IPS DF 4.7 (cell line): ENCODE data around the gene JOSD1.

Experiments used
- DNase-seq: peaks from one replicate; pipeline ENCODE4 v3.0.0-alpha.2; 2013; ENCODE audit warnings: low spot score; ENCODE audit errors: extremely low read depth

Gene JOSD1

DNA sequence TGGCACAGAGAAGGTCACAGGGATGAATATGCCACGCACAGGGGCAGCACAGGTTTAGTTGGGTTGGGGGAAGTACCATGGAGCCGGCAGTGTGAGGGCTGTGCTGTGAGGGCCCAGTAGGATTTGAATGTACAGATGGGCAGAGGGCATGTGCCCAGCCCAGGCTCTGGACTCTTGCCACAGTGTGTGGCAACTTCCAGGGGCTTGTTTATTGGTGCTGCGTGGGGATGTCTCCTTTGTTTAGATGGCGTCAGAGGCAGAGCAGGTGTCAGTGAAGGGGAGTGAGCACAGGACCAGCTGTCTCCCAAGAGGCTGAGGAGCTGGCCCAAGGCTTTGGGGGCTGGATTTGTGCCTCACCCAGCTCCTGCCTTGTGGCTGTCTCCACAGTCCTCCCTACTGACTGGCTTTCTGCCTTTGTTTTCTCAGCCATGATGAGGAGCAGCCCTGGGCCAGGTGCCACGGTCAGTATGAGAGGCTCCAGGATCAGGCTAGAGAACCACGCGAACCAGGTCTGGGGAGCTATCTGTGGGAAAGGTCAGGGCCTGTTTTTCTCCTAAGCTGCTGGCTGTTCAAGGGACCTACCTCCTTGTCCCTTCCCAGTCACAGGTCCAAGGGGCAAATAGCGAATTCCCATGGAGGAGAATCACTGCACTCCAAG is 33.1 kb upstream of the JOSD1 start:
- DNase-seq: no peak

DNA sequence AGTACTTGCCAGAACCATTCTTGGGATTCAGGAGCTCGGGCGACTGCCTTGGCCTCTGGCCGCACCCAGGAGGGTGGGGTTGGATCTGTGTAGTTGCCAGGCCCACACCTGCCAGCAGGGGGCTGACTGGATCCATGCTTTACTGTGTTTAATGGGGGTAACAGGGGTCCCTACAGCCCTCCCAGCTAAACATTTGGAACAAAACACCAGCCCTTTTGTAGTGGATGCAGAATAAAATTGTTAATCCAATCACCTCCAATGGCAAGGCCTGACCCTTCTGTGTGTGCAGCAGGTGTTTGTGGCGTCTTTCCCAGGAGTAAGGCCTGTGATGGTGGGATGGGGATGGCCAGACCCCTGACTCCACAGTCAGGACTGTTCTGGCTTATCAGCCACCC is 32.6 kb upstream of the JOSD1 start:
- no peak for DNase-seq

DNA sequence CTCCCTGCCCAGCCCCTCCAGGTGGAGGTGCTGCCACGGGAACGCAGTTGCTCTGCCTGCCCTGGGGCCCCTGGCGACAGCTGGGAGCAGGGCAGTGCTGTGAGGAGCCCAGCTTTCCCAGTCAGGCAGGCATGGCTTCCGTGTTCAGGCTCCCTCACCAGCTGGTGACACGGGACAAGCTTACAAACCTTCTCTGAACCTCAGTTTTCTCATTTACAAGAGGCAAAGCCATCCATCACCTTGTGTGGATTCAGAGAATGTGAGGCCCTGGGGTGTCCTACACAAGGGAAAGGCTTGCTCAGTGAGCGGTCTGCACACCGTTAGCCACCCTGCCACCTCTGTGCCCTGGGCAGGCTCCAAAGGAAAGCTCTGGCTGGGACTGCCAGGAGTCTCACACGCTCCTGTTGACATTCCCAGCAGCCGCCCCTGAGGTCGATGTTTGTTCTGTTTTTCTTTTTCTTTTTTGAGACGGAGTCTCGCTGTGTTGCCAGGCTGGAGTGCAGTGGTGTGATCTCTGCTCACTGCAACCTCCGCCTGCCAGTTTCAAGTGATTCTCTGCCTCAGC is 31.6 kb upstream of the JOSD1 start:
- no peak for DNase-seq

DNA sequence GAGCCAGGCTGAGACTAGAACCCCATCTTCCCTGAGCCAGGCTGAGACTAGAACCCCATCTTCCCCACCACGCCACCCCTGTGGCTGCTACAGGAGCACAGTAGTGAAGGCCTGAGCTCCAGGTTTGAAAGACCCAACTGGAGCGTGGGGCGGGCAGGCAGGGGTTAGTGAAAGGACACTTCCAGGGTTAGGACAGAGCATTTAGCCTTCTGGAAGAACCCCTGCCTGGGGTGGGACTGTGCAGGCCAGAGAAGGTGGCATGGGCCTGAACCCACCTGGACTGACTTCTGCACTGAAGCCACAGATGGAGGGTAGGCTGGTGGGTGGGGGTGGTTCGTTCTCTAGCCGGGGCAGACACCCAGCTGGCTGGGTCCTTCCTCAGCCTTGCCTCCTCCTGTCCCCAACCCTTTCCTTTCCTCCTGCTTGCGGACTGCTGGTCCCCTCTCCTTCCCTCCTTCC is 31.0 kb upstream of the JOSD1 start:
- no peak for DNase-seq

DNA sequence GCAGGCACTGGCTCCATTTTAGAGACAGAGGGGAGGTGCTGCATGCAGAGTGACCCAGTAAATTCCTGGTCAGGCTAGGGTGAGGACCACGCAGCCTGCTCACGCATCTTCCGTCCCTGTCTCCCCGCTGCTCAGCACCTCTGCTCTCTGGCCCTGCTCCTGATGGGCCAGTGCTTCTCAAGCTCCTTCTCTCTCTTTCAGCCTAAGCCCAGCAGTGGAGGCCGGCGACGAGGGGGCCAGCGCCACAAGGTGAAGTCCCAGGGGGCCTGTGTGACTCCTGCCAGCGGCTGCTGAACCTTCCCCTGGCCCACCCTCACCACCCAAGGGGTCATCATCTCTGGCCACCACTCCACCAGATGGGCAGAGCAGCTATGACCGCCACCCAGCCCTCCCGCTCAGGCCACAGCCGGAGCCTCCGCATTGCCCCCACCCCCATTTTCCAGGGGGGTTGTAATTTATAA is 29.7 kb upstream of the JOSD1 start:
- no peak for DNase-seq

DNA sequence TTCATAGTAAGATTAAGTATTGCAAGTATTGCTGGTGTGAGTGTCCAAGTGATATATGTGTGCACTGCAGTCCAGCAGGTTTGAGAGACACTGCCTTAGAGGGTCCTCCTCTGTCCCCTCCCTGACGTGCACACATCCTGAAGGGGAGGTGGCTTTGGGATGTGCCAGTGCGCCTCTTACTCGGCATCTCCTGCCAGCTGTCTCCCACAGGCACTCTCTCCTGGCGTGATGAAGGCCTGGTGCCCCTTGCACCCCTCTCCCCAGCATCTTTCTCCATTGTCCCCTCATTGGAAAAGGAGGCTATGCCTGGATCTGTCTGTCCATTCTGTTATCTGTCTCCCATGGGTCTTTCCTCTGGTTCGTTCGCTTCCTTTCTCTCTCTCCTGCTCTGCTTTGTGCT is 29.2 kb upstream of the JOSD1 start:
- no peak for DNase-seq

DNA sequence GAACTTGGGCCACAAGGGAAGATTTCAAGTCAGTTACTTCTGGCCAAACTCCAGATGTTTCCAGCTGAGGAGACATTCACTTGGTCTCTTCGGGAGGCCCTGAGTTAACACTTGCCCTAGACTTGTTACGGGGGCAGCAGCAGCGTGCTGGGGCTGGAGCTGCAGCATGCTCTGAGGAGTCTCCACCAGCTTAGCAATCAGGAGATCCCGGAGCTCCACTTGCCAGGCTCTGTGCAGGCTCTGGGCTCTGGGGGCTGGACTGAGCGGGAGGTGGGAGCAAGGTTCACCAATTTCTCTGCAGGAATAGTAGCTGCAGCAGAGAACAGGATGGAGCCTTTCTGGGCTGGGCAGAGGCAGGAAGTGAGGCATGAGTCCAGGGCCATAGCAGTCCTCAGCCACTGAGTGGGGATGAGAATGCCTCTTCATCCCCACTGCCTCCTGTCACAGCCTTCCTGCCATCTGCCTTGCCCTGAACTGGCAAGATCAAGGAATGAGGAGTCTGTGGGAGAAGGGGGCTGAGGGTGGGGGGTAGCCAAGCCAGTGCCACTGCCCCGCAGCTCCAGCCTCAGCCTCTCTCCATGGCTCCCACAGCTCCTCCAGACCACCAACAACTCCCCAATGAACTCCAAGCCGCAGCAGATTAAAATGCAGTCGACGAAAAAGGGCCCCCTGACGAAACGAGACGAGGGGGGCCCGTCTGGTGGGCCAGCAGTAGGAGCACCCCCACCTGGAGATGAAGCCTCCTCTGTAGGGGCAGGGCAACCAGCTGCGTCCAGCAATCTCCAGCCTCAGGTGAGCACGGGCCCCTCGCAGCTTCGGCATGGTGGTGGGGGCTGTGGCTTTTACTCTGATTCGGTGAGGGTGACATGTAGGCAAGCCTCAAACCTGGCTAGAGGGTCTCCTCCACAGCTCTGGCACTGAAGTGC is 28.4 kb upstream of the JOSD1 start:
- DNase-seq: no peak

DNA sequence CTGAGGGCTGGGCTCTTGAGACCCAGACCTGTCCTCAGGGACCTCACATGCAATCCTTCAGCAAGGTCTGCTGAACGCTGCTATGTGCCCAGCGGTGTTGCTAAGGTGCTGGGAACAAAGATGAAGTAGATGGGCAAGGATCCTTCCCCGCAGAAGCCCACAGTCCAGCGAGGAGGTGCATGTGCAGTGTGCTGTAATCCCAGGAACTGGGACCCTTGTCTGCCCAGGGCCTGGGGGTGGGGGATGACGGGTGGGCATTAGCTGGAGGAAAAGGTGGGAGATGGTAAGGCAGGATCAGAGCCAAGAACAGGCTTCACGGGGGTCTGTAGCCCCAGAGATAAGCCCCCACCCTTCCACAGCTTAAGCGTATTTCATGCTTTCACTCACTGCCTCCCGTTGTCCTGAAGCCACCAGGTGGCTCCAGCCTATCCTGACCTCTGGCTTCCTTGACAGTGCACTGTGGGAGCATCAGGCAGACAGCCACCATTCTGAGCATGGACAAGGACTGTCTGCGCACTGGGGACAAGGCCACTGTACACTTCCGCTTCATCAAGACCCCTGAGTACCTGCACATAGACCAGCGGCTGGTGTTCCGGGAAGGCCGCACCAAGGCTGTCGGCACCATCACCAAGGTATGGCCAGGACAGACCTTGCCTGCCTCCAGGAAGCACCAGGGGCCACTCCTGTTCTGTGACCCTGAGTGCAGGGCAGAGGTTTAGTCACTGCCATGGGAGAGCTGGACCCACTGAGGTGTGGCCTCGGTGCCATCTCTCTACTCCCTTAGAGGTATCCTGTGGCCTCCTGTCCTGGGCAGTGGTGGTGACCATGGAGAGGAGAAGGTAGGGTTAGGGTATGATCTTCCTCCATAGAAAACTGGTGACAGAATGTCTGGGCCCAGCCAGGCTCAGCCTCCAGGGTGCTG is 27.0 kb upstream of the JOSD1 start:
- DNase-seq: no peak

DNA sequence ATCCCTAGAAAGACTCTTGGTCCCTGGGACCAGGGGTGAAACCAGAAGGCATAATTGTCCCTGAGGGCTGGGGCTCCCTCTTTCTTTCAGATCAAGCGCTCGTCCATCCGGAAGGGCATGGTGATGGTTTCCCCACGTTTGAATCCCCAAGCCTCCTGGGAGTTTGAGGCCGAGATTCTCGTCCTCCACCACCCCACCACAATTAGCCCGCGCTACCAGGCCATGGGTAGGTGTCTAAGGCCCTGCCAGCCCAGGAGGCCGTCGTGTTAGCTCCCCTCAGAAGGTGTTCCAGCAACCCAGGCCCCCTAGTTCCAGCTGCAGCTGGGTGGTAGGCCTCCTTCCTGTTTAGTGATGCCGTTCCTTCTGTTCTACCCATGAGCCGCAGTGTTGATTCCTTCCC is 26.4 kb upstream of the JOSD1 start:
- DNase-seq: no peak

DNA sequence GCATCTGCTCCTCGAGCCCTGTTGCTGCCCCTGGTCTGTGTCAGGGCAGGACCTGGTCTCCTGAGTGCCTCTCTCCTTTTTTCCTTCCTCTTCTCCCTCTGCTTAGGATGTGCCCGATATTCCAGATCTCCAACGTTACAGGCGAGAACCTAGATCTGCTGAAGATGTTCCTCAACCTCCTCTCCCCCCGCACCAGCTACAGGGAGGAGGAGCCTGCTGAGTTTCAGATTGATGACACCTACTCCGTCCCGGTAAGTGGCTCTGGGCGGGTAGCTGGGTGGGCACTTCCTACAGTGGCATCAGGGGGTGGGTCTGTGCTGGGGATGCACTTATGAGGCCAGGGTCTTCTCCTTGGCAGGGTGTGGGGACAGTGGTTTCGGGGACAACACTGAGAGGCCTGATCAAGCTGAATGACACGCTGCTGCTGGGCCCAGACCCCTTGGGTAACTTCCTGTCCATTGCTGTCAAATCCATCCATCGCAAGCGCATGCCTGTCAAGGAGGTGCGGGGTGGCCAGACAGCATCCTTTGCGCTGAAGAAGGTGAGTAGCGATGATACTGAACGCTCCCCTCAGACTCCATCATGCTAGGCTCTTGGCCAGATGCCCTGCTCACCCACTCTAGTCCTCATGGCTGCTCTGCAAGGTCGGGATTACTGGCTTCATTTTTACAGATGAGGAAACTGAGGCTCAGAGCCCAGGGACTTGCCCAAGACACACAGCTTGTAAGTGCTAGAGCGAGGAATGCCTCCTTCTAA is 25.3 kb upstream of the JOSD1 start:
- no peak for DNase-seq

DNA sequence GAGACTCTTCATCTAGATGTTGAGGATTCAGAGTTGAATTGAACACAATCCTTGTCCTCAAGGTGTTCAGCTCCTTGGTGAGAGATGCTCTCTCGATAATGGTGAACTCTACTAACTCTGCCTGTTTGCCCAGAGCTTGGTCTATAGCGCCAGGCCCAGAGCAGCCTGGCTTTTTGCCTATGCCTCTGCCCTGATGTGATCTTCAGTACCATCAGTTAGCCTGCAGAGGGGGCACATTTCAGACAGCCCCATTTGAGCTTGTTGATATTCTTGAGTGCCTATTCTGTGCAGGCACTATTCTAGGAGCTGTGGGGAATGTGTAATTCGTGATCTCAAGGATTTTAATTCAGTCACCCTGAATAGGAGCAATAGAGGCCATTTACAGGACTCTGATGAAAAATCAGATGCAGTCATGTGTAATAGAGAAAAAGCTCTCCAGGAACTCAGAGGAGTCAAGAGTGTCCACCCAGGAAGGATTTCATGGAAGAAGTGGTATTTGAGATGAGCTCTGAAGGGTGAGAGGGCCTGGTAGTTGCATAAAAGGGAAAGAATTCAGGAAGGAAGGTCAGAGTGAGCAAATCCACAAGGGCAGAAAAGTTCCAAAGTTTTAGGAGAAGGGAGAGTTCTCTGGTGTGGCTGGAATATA is 24.3 kb upstream of the JOSD1 start:
- DNase-seq: no peak

DNA sequence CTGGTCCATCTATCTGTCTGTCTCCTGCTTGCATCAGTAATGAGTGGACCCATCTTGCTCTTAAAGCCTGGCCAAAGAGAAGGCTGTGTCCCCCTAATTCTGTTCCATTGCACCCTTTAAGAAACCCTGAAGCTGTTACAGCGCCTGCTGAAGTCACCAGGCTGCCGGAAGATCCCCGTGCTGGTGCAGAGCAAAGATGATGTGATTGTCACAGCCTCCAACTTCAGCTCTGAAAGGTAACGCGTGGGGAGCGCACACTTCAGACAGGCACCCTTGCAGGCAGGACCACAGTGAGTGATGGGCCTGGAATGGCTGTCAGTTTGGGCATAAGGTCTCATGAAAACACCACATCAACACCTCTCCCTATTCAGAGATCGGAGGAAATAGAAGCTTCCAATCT is 23.4 kb upstream of the JOSD1 start:
- no peak for DNase-seq

DNA sequence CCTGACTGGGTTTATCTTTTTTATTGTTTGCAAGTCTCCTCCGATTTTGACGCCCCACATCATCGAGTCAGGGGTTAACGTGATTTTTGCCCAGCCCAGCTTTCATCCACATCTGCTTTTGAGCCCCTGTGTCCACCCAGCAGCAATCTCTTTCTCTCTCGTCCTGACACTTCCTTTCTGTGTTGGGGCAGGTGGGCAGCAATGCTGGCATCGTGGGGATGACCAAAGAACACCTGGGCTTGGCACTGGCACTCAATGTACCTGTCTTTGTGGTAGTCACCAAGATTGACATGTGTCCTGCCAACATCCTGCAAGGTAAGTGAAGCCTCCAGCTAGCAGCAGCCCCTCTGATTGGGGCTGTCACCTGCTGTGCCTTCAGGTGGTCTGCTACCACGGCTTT is 20.8 kb upstream of the JOSD1 start:
- no peak for DNase-seq

DNA sequence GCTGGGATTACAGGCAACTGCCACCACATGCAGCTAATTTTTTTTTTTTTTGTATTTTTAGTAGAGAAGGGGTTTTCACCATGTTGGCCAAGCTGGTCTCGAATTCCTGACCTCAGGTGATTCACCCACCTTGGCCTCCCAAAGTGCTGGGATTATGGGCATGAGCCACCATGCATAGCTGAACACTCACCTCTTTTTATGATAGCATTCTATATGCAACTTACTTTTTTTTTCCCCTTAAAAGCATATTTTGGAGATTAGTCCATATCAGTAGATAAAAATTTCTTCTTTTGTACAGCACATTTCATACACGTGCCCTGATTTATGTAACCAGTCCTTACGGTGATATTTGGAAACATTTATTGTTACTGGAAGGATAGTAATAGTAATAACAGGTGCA is 19.6 kb upstream of the JOSD1 start:
- no peak for DNase-seq

DNA sequence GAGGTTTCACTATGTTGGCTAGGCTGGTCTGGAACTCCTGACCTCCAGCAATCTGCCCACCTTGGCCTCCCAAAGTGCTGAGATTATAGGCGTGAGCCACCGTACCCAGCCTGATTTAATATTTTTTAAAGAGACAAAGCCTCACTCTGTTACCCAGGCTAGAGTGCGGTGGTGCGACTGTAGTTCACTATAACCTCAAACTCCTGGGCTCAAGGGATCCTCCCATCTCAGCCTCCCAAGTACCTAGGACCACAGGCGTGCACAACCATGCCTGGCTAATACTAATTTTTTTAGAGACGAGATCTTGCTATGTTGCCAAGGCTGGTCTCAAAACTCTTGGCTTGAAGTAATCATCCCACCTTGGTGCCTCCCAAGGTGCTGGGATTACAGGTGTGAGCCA is 18.5 kb upstream of the JOSD1 start:
- DNase-seq: no peak

DNA sequence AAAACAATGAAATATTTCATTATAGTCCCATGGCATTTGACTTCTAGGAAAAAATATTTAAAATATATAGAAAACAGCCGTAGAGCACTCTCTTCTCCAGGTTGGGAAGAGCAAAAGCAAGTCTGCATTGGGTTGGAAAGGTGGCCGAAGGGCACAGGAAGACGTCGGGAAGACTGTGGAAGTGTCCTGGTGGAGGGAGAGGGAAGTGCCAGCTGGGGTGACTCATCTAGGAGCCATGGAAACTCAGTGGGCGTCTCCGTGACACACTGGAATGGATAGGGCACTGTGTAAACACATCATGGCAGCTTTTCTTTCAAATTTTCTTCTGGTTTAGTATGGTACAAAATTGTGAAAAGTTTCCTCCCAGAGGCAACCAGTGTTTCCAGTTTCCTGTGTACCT is 17.7 kb upstream of the JOSD1 start:
- no peak for DNase-seq

DNA sequence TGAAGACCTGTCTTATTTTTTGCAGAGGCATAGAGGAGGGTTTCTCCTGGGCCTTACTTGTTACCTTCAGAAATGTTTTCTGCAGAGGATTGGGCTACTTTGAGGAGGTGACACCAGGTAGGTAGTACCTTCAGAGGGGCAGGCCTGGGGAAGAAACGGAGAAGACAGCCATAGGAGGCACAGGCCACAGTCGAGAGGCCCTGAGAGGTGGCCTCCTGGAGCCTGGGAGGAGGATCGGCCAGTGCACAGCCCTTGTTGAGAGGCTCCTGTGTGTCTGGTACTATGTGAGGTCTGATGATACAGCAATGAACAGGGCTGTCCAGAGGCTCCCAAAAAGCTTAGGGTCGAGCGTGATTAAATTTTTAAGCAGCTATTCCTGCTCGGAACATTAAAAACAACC is 16.5 kb upstream of the JOSD1 start:
- no peak for DNase-seq

DNA sequence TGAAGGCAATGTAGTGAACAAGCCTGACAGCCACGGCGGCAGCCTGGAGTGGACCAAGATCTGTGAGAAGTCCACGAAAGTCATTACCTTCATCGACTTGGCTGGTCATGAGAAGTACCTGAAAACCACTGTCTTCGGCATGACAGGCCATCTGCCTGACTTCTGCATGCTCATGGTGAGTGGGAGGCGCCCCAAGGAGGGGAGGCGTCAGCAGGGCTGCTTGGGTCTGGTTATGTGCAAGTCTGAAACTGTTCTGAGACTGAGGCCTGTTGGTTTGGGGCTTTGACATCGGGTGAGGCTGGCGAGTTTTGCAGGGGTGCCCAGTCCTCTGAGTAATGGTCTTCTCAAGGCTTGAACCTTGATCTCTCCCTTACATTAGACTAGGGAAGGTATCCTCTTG is 16.1 kb upstream of the JOSD1 start:
- DNase-seq: no peak

DNA sequence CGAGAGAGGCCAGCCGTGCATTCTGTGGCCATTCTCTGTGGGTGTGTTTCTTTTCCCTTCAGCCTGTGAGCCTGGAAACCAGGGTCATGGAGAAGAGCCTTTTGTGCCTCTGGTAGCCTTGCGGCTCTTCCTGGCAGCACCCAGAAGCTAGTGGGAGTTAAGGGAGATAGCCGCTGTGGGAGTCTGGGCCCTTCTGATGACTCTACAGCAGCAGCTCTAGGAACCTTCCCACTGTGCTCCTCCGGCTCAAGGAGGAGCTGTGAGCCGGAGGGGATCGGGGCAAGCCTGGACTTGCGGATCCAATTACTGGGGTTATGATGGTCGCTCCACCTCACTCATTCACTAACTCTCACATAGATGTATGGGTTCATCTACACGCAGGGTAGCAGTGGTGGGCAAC is 15.5 kb upstream of the JOSD1 start:
- DNase-seq: no peak

DNA sequence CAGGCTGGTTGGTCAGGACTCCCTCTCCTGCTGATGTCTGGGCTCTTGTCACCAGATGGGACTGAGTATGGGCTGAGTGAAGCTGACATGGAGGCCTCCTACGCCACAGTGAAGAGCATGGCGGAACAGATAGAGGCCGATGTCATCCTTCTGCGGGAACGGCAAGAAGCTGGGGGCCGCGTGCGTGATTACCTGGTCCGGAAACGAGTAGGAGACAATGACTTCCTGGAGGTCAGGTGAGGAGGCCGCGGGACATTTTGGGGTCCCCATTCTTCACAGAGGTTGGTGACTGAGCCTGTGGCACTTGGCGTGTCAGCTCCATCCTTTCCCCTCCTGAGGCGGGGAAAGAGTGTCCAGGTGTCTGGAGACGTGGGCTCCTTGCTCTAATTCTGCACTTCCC is 15.1 kb upstream of the JOSD1 start:
- DNase-seq: no peak
